HG03039 (cell line): ENCODE measurements around the gene FAM234B.
"Not testable (repeated sequence)": the region's sequence is repeated elsewhere in the genome, so short reads cannot be mapped to it uniquely, and the experiment has no call there.

Experiments
- ATAC-seq: cut with Tn5 transposase; IDR thresholded peaks from one replicate; pipeline ENCODE4 v1.9.1; 2021; ENCODE audit warnings: mild to moderate bottlenecking, moderate library complexity; ENCODE audit not compliant: unreplicated experiment

FAM234B gene

GRCh38 chr12:13053617-13054016 is 9.4 kb downstream of the FAM234B start:
- ATAC-seq, result not testable (repeated sequence)

DNA sequence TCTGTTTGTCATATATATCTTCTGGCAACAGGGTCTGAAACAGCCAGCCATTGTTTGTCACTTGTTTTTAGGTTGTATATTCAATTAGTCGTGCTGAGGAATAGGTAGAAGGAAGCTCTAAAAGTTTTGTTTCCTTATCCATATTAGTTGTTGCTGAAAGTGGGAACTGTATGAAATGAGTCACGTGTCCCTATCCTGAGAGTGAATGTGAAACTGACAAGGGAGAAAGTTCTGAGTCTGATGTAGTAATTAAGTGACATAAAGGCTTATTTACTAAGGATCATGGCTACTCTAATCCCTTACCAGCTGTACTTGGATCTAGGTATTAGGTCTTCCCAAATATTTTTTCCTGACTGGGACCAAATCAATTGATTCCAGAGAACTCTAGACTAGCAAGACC is 16.4 kb downstream of the FAM234B start:
- ATAC-seq, result no peak

GRCh38 chr12:13061377-13061776 is 17.2 kb downstream of the FAM234B start:
- no peak for ATAC-seq

GRCh38 chr12:13062669-13063068 is 18.5 kb downstream of the FAM234B start:
- ATAC-seq, result no peak

- ATAC-seq, result no peak
These were observed 21.8 kb downstream of the FAM234B start for GRCh38 chr12:13066014-13066413.

DNA sequence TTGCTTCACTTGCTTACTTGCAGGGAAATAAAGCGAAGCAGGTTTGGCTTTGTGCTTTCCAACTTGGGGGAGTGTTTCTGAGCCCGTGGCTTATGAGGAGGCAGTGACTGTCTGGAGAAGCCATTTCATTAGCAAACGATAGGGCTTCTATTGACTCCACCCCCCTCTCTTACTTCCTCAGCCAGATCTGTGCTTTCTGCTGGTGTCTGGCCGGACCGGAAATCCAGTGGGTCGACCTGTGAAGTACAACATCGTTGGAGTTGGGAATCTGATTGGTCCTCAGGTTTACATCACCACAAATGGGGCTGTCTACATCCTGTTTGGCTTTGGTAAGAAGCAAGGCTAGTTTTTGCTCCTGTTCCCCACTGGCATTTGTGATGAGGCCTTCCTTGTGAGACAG is 22.3 kb downstream of the FAM234B start:
- ATAC-seq, result no peak

GRCh38 chr12:13067322-13067721 is 23.1 kb downstream of the FAM234B start:
- no peak for ATAC-seq

GRCh38 chr12:13069380-13069779 is 25.2 kb downstream of the FAM234B start:
- ATAC-seq, result no peak

GRCh38 chr12:13071305-13072280 is 27.4 kb downstream of the FAM234B start:
- no peak for ATAC-seq

- no peak for ATAC-seq
These were observed 29.0 kb downstream of the FAM234B start for GRCh38 chr12:13073173-13073572.

- no peak for ATAC-seq
These were observed 30.4 kb downstream of the FAM234B start for GRCh38 chr12:13074396-13075117.

- ATAC-seq, result no peak
These were observed 30.9 kb downstream of the FAM234B start for GRCh38 chr12:13075118-13075480.

GRCh38 chr12:13075786-13076570 is 31.8 kb downstream of the FAM234B start:
- ATAC-seq, result no peak

DNA sequence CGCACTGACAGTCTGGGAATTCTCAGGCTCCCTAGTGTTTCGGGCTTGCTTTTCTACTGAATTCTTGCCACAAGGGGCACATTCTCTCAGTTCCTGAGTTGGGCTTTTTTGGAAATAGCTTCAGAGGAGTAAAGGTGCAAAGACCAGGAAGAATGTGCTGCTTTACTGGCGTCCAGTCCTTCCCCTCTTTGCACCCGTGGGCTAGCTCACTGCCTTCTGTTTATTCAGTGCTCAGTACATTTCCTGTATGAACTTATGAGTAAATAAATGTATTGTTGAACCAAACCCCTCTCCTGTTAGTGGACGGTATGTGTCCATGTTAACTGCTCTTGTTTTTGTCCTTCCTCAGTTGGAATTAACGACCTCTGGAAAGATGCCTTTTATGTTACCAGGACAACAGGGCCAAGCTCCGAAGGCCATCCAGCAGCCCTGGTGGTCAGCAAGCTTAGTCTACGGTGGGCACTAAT is 35.3 kb downstream of the FAM234B start:
- no peak for ATAC-seq

DNA sequence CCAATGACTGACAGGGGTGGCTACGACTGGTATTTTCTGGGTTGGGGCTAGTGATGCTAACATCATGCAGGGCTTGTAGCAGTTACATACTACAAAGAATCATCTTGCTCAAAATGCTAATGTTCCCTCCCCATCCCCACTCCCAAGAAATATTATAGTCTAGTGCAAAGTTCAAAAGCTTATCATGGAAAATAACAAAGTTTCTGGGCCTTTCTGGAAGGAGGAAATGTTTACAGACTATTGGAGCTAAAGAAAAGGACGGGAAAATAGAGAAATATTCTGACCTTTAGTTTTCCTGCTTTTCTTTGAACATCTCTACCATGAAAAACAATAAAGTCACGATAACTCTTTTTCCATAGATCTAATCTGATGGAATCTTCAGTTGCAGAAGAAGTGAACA is 36.1 kb downstream of the FAM234B start:
- no peak for ATAC-seq

DNA sequence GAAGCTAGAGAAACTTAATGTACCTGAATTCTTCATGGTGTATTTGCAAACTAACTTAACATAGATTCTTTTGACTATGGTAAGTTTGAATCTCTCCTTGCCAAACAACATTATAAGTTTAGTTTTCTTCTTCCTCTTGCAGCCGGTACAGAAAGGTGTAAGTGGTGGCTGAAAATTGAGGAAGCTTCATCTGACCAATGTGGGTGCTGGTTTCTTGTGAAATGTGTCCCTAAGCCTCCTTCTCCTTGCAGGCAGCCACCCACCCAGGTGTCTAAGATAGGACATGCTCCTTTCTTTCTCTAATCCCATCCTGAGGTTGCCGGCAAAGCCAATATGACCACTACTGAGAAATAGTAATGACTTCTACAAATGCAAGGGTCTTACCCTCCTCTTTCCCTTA is 38.7 kb downstream of the FAM234B start:
- no peak for ATAC-seq

GRCh38 chr12:13083638-13084037 is 39.5 kb downstream of the FAM234B start:
- ATAC-seq, result not testable (repeated sequence)

DNA sequence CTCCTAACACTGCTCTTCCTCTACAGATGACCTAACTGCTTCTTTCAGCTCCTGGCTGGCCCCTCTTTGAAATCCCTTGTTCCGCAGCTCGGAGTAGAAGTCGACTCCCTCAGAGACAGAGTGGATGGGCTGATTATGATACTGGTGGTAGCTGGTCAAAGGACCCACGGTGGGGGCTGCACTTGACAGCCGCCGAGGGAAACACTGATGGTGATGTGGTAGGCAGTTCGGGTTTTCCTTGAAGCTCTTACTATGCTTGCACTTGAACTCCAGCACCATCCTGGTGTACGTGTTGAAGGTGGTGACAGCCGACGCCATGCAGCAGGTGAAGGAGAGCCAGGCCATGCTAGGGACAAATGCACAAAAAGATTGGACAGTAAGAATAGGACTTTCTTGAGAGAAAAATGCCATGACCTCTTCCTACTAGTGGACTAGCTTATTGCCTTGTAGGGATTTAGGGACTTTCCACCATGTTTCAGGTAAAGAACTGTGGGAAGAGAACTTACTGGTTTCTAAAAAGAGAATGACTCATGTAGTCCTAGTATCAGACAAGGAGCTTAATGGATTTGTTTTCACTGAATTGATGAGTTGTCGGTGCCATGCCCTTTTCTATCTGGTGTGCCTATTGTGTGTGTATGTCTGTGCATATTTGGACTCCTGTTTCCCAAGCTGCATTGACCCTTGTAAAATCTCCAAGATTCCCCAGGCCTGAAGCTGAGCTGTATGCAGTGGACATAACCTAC is 40.9 kb downstream of the FAM234B start:
- no peak for ATAC-seq

- no peak for ATAC-seq
These were observed 41.9 kb downstream of the FAM234B start for GRCh38 chr12:13085968-13086686.

GRCh38 chr12:13087766-13088165 is 43.6 kb downstream of the FAM234B start:
- no peak for ATAC-seq
